GM20000 (cell line): ENCODE data around the gene FSHR.

Experiments used
- DNase-seq: peaks from one replicate; pipeline ENCODE4 v3.0.0; 2012; ENCODE audit warnings: low spot score
- TF ChIP-seq, protein P1 (sequence below): IDR thresholded peaks from 2 replicates; pipeline ENCODE4 v1.5.1; 2012; ENCODE audit warnings: mild to moderate bottlenecking, control low read depth; ENCODE audit errors: extremely low read depth, missing control alignments

Gene FSHR

DNA sequence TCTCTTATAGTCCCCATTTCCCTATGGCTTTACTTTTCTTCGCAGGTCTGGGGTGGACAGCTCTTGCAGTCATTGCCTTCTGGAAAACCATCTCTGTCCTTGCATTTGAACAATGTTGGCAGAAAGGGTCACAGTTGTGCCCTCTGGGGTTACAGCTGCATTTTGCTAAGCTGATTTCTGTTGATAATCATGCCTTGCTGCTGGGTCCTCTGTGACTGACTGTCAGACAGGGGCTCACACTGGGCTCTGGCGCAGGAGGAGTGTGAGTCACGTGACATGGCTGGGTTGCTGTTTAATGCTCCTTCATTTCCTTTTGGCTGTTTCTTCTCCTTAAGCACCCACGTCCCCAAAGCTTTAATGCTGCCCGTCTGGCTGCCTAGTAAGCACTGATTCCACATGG lies 202.2 kb downstream of the FSHR start:
- TF ChIP-seq, protein P1, sequence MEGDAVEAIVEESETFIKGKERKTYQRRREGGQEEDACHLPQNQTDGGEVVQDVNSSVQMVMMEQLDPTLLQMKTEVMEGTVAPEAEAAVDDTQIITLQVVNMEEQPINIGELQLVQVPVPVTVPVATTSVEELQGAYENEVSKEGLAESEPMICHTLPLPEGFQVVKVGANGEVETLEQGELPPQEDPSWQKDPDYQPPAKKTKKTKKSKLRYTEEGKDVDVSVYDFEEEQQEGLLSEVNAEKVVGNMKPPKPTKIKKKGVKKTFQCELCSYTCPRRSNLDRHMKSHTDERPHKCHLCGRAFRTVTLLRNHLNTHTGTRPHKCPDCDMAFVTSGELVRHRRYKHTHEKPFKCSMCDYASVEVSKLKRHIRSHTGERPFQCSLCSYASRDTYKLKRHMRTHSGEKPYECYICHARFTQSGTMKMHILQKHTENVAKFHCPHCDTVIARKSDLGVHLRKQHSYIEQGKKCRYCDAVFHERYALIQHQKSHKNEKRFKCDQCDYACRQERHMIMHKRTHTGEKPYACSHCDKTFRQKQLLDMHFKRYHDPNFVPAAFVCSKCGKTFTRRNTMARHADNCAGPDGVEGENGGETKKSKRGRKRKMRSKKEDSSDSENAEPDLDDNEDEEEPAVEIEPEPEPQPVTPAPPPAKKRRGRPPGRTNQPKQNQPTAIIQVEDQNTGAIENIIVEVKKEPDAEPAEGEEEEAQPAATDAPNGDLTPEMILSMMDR: no peak
- DNase-seq: no peak

DNA sequence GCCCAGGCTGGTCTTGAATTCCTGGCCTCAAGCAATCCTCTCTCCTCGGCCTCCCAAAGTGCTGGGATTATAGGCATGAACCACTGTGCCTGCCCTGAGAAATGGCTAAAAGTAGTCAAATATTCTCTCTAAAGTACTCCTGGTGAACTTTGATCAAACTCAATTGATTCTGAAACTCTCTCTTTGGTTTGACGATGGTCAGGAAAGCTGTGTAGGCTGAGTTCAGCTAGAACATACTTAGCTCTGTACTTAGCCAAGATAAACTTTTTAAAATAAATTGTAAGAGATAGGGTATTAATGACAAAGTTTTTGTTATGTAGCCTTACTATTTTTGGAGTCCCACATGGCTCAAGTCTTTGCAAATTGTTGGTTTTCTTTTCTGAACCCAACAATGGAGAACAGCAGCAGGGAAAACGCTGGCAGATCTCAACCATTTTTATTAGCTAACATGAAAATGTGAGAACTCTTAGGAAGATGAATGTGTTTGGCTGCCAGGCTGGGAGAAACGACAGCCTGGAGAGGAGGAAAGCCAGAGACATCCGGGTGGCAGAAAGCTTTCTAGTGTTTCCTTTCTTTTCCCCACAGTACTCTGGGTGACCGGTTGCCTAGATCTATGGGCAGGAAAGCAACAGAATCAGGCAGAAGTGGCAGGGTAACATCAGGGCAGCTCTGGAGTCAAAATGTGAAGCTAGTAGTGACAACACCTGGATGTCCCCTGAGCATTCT lies 205.8 kb downstream of the FSHR start:
- TF ChIP-seq, protein P1: no peak

DNA sequence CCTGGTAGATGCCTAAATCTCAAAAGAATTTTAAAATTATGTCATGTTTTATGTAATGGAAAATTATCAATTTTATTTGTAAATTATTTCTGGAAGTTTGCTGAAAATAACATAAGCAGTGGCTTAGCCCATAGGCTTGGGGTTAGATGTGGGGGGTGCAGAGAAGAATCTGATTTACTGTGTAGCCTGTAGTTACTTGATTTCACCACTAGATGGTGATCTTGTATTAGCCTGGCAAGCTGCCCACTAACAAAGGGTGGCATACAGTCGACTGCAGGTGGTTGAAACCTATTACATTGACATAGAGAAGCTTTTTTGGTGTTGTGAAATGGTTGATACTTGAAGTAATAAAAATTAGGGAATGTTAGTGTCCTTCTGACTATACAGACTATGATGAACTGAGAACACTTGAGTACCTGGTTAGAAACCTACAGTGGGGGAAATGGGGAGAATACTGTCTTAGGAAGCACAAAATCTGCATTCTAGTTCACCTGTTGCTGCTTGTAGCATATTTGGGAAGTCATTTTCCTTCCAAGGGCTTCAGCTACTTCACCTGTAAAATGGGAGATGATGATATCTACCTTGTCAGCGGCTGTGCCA lies 207.8 kb downstream of the FSHR start:
- TF ChIP-seq, protein P1: peak; percentile 56

More for the DNA sequence above, 205.8 kb downstream of the FSHR start:
- no peak for DNase-seq

DNA sequence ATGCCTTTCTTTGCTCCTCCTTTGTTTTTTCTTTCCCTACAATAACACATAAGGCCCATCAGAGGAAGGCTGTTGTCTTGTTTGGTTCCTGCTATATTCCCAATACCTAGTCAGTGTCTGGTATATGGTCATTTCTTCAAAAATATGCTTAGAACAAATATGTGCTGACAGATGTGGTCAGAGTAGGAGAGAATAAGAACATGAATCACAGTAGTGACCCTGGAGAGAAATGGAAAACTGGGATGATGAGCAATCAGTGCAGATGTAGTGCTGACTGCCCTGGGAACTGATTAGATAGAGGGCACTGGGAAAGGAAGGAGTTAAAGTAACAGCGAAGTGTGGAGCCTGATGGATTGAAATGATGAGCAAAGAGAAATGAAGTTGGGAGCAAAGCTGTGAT lies 209.4 kb downstream of the FSHR start:
- DNase-seq: no peak
- TF ChIP-seq, protein P1: no peak

More for the DNA sequence above, 207.8 kb downstream of the FSHR start:
- DNase-seq: peak; percentile 68

DNA sequence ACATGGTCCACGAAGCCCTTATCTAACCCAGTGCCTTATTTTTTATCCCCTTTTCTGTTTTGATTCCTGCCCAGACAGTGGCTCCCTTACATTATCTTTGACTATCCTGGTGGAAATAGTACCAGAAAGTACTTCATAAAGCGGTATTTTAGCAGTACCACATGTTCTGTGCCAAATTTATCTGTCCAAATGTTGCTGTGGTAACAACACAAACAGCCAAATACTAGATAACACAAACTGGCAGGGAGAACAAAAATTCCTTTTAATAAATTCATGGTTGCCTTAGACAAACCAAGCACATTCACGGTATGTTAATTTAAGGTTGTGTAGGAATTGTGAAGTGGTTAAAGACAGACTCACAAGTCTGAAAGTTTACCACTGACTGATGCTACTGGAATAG lies 210.9 kb downstream of the FSHR start:
- TF ChIP-seq, protein P1: no peak
- no peak for DNase-seq

DNA sequence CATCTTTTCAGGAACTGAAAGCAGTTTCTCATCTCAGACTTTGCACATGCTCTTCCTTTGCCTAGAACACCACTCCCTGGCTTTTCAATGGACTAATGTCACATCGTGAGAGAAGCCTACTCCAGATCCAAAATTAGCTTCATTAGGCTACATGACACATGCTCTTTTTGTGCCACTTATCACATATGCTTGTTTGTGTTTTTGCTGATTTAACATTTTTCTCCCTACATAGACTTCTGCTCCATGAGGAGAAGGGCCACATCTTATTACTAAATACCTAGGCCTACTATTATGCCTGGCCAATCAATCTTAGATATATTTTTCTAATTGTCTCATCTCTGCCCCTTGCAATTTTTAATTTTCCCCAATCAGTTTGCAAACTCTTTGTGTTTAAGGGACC lies 212.4 kb downstream of the FSHR start:
- TF ChIP-seq, protein P1: no peak
- DNase-seq: no peak

DNA sequence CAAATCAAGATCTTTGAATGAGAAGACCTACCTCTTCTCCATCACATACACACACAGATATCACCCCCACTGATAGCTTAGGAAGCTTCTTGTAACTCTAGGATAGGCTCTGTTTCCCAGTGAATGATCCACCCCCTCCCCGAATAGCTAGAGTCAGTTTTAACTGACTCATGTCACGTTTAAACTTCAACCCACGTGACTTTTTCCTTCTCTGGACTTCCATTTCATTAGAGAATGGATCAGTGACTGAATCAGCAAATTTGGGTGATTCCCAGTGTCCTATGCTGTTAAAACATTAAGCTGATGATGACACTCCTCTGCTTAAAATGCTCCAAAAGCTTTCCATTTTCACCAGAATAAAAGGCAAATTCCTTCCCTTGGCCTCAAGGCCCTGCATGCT lies 212.9 kb downstream of the FSHR start:
- TF ChIP-seq, protein P1: no peak
- DNase-seq: no peak
